HFFc6 (cell line): ENCODE data around the gene MED1. TPM values are rescaled to one million over a fixed set of nuclear protein-coding genes. Genes with fewer than 3 reads are reported as not detected.

Source experiments
- DNase-seq: peaks from one replicate; pipeline ENCODE4 v3.0.0-alpha.2; 2018
- H3K27ac Mint-ChIP-seq: 2 replicates; pipeline ENCODE4 v1.8.0; 2020; ENCODE audit warnings: mild to moderate bottlenecking, mixed read lengths
- H3K27me3 Mint-ChIP-seq: 2 replicates; pipeline ENCODE4 v1.8.0; 2021; ENCODE audit warnings: mild to moderate bottlenecking, moderate library complexity, mixed read lengths; ENCODE audit not compliant: insufficient read depth
- H3K36me3 Mint-ChIP-seq: 2 replicates; pipeline ENCODE4 v1.8.0; 2021; ENCODE audit warnings: low read depth, mixed read lengths
- H3K4me1 Mint-ChIP-seq: 2 replicates; pipeline ENCODE4 v1.8.0; 2020; ENCODE audit warnings: low read depth, mixed read lengths
- H3K4me3 Mint-ChIP-seq: 2 replicates; pipeline ENCODE4 v1.8.0; 2020; ENCODE audit warnings: mild to moderate bottlenecking, moderate library complexity, mixed read lengths
- H3K9me3 Mint-ChIP-seq: 2 replicates; pipeline ENCODE4 v1.8.0; 2020; ENCODE audit warnings: mild to moderate bottlenecking, mixed read lengths
- CTCF ChIP-seq: fragments of 200-600 bp; sonication (generic); IDR thresholded peaks from 2 replicates; pipeline ENCODE4 v1.5.0; 2021; ENCODE audit warnings: antibody characterized with exemption, mild to moderate bottlenecking
- total RNA-seq, 6 experiments: library from RNA; stranded (reverse); fragmentation: NEBNext Ultra II Directional; extraction: Animal tissue kit (Norgen Biotek cat#: 25700); gene quantifications; 2 replicates in 1 of 6; 3 replicates in 5 of 6; pipeline ENCODE4 v1.2.3, GENCODE V29; 2021

Gene MED1
- total RNA-seq, 6 experiments from 2014 or later, result 35.7 to 40.8 (median 38.5) TPM

- H3K36me3 Mint-ChIP-seq, result peaks cover 34% of the 10 kb centered on the region
- no peaks in the 10 kb centered on the region for H3K9me3 Mint-ChIP-seq
- TF ChIP-seq CTCF, result no peak
- H3K4me1 Mint-ChIP-seq, result peaks cover 46% of the 10 kb centered on the region
- peaks cover 5% of the 10 kb centered on the region; the same call in 1 of the 2 replicates for H3K27me3 Mint-ChIP-seq
- DNase-seq, result no peak
- peak overlapping the region; percentile 34 for H3K27ac Mint-ChIP-seq
- H3K4me3 Mint-ChIP-seq, result no peak overlapping the region
Observed at GRCh38 chr17:39406951-39407350, 44.1 kb downstream of the MED1 start.

- Mint-ChIP-seq H3K4me3 (no peak overlapping the region), H3K27me3 (peaks cover 5% of the 10 kb centered on the region; the same call in 1 of the 2 replicates), H3K27ac (peak overlapping the region; percentile 93), H3K9me3 (no peaks in the 10 kb centered on the region), H3K36me3 (peaks cover 36% of the 10 kb centered on the region), H3K4me1 (peaks cover 49% of the 10 kb centered on the region)
- TF ChIP-seq CTCF, result no peak
- DNase-seq, result no peak
Observed at GRCh38 chr17:39405436-39405835, 45.6 kb downstream of the MED1 start.

- Mint-ChIP-seq H3K9me3 (no peaks in the 10 kb centered on the region), H3K27me3 (peaks cover 5% of the 10 kb centered on the region; the same call in 1 of the 2 replicates), H3K27ac (peak overlapping the region; percentile 93), H3K4me1 (peaks cover 56% of the 10 kb centered on the region), H3K4me3 (peak overlapping the region; percentile 67), H3K36me3 (peaks cover 29% of the 10 kb centered on the region)
- TF ChIP-seq CTCF, result no peak
- DNase-seq, result peak; percentile 84
Observed at GRCh38 chr17:39404542-39405378, 46.3 kb downstream of the MED1 start.

DNA sequence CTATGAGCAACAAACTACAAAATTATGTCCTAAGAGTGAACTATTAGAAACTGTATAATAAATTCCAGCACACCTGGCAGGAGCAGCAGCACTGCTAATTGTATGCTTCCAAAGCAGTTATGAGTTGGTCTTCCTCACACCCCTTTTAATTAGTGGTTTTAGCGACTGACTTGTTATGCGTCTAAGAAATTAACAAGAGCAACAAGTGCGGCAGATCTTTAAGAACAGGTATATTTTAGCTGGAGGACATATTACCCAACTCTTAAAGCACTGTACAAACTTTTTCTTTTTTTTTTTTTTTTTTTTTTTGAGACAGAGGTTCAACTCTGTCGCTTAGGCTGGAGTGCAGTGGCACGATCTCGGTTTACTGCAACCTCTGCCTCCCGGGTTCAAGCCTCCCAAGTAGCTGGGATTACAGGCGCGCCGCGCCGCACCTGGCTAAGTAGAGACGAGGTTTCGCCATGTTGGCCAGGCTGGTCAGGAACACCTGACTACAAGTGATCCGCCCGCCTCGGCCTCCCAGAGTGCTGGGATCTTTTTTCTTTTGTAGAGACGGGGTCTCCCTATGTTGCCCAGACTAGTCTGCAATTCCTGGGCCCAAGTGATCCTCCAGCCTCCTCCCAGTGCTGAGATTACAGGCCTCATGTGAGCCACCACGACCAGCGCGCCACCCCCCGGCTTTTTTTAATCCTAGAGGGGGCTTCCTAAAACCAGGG lies 48.0 kb downstream of the MED1 start:
- H3K4me3 Mint-ChIP-seq, result peak overlapping the region; percentile 95
- H3K27me3 Mint-ChIP-seq, result peaks cover 5% of the 10 kb centered on the region; the same call in 1 of the 2 replicates
- no peak overlapping the region for H3K27ac Mint-ChIP-seq
- H3K9me3 Mint-ChIP-seq, result no peaks in the 10 kb centered on the region
- H3K36me3 Mint-ChIP-seq, result peaks cover 12% of the 10 kb centered on the region
- no peak for TF ChIP-seq CTCF
- H3K4me1 Mint-ChIP-seq, result peaks cover 64% of the 10 kb centered on the region
- no peak for DNase-seq

DNA sequence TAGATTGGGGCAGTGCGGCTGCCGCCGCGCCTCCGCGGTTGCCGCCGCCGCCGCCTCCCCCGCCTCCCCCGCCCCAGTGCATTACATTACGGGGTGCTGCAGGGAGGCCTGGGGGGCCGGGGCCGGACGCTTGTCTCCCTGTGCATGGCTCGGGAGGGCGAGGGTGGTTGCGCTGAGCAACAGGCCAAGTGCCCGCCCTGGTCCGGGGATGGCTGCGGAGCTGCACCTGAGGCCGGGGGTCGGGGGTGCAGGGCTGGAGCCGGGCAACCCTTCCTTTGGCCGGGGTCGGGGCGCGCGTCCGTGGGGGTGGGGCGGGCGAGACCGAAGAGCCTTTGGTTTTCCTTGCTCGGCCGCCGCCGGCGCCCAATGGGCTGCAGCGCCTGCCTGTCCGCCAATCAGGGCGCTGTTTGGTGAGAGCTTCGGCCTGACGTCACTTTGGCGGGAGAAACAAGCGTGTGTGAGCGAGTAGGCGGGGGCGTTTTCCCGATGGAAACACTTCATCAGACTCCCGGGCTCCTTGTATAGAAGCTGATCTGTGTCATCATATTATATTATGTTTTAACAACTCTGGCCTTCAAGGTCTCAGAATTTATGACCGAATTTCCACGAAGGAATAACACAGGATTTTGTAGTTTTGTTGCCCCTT lies 48.7 kb downstream of the MED1 start:
- Mint-ChIP-seq H3K27me3 (peaks cover 5% of the 10 kb centered on the region; the same call in 1 of the 2 replicates), H3K27ac (peak overlapping the region; percentile 94), H3K4me1 (peaks cover 62% of the 10 kb centered on the region), H3K4me3 (peak overlapping the region; percentile 95), H3K36me3 (peaks cover 5% of the 10 kb centered on the region; the same call in 1 of the 2 replicates), H3K9me3 (no peaks in the 10 kb centered on the region)
- TF ChIP-seq CTCF, result no peak
- peak; percentile 89 for DNase-seq
